ENCODE measurements around the gene TMEM132C.

TMEM132C gene

DNA sequence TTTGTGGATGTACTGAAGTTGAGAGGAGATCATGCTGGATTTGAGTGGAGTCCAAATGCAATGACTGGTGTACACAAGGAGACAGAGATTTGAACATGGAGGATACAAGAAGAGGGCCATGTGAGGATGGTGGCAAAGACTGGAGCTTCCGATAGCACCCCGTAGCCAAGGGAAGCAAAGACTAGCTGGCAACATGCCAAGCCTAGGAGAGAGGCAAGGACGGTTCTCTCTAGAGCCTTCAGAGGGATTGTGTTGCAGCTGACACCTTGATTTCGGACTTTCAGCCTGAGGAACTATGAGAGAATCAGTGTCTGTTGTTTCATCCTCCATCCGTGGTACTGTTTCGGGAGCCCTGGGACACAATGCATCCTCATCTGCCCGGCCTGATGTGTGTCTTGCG is 354.3 kb downstream of the TMEM132C start:
- H3K27ac ChIP-seq (replicated peaks), result no peak overlapping the region
- DNase-seq (ENCODE audit: low read depth in 1 of 2, low spot score in 1 of 2), result no peak
- H3K27me3 ChIP-seq (ENCODE audit: insufficient read depth, poor library complexity, severe bottlenecking), result no peaks in the 10 kb centered on the region
- H3K4me3 ChIP-seq (replicated peaks; ENCODE audit: insufficient read depth, low read length), result no peak overlapping the region
- TF ChIP-seq REST (IDR thresholded peaks at IDR 0.05; ENCODE audit: insufficient replicate concordance, low read depth) (no peak), POLR2AphosphoS5 (IDR thresholded peaks at IDR 0.05; ENCODE audit: low read depth) (no peak), CTCF (IDR thresholded peaks at IDR 0.05; ENCODE audit: insufficient read depth, low read length) (no peak), GABPA (IDR thresholded peaks at IDR 0.05; ENCODE audit: low read depth) (no peak), SPI1 (IDR thresholded peaks at IDR 0.05; ENCODE audit: borderline replicate concordance, low read depth) (no peak)

DNA sequence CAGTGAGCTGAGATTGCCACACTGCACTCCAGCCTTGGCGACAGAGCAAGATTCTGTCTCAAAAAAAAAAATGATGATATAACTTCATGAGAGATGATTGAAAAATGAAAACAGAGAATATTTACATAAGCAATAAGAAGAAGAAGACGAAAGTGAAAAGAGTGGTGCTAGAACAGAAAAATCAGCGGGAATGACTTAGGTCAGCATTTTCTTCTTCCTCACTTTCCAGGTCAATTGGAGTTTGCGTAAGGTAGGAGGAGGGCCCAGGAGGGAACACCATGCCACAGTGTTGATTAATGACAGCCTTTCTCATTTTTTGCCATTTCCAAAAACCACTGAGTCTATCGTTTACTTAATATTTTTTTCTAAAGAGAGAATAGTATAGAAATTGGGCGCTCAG is 356.8 kb downstream of the TMEM132C start:
- DNase-seq (ENCODE audit: low read depth in 1 of 2, low spot score in 1 of 2), result no peak

More for the DNA sequence above, 356.8 kb downstream of the TMEM132C start:
- Histone ChIP-seq H3K4me3 (replicated peaks; ENCODE audit: insufficient read depth, low read length) (no peak overlapping the region), H3K27ac (replicated peaks) (no peak overlapping the region), H3K27me3 (ENCODE audit: insufficient read depth, poor library complexity, severe bottlenecking) (no peaks in the 10 kb centered on the region)
- TF ChIP-seq SPI1 (IDR thresholded peaks at IDR 0.05; ENCODE audit: borderline replicate concordance, low read depth) (no peak), REST (IDR thresholded peaks at IDR 0.05; ENCODE audit: insufficient replicate concordance, low read depth) (no peak), POLR2AphosphoS5 (IDR thresholded peaks at IDR 0.05; ENCODE audit: low read depth) (no peak), GABPA (IDR thresholded peaks at IDR 0.05; ENCODE audit: low read depth) (no peak), CTCF (IDR thresholded peaks at IDR 0.05; ENCODE audit: insufficient read depth, low read length) (no peak)

Data from HL-60 (cell line).